Endothelial cell of umbilical vein (primary cell): ENCODE measurements around the gene ABCA6. TPM values are rescaled to one million over a fixed set of nuclear protein-coding genes. Genes with fewer than 3 reads are reported as not detected.

Experiments used
- BruUV-seq: library from RNA; stranded (reverse); fragments of 400-500 nt; replicated peaks from 2 replicates; lab custom pipeline; 2021; lab: Mats Ljungman, UMichigan
- CTCF ChIA-PET: fragments of 300-600, 350-600 bp; sonication (Branson Sonifier 250); formaldehyde crosslinking; loops from one replicate; lab custom pipeline; 2021; ENCODE audit warnings: antibody characterized with exemption, inconsistent platforms; lab: Charles Lee
- POLR2A ChIA-PET: fragments of 300-600, 350-600 bp; sonication (Branson Sonifier 250); formaldehyde crosslinking; loops from one replicate; lab custom pipeline; 2021; ENCODE audit warnings: antibody characterized with exemption, inconsistent platforms; lab: Charles Lee
- DNase-seq: peaks from one replicate; pipeline ENCODE4 v3.0.0-alpha.2; 2011; ENCODE audit warnings: low read depth, low spot score
- FAIRE-seq: peaks from 2 replicates; lab custom pipeline; 2011; peaks lifted over from hg19 to GRCh38; lab: Jason Lieb, UNC
- H2AFZ ChIP-seq: 2 replicates; pipeline ENCODE4 v1.6.0; 2012; ENCODE audit warnings: low read depth, low read length, control low read depth, inconsistent platforms
- H3K27ac ChIP-seq: 2 replicates; pipeline ENCODE4 v1.5.1; 2011; ENCODE audit warnings: low read depth, mild to moderate bottlenecking, control low read depth, low read length, moderate library complexity; ENCODE audit not compliant: insufficient read depth
- H3K27me3 ChIP-seq, 2 experiments: 2 replicates each; pipeline versions ENCODE4 v1.6.0 to v1.6.1; 2011; ENCODE audit warnings: low read length in 2 of 2, mixed read lengths in 1 of 2; ENCODE audit not compliant: control insufficient read depth in 2 of 2, insufficient read depth in 2 of 2
- H3K36me3 ChIP-seq, 2 experiments: 2 replicates in 1 of 2; 3 replicates in 1 of 2; pipeline ENCODE4 v1.5.1; 2011; ENCODE audit warnings: low read length in 2 of 2, mild to moderate bottlenecking in 1 of 2, moderate library complexity in 1 of 2; ENCODE audit not compliant: control insufficient read depth in 2 of 2, insufficient read depth in 2 of 2; ENCODE audit errors: extremely low read depth in 1 of 2
- H3K4me1 ChIP-seq: 3 replicates; pipeline ENCODE4 v1.5.1; 2011; ENCODE audit warnings: mild to moderate bottlenecking, low read length; ENCODE audit not compliant: control insufficient read depth, insufficient read depth; ENCODE audit errors: extremely low read depth
- H3K4me2 ChIP-seq: 2 replicates; pipeline ENCODE4 v1.6.1; 2011; ENCODE audit warnings: low read length, control low read depth, mixed read lengths; ENCODE audit not compliant: insufficient read depth
- H3K4me3 ChIP-seq, 3 experiments: fragments of 200-600 bp in 1 of 3; sonication (generic), shearing (Covaris generic) in 1 of 3; replicated peaks in 1 of 3; 2 replicates each; pipeline ENCODE4 v1.5.1; 2011 to 2016; ENCODE audit warnings: control low read depth in 3 of 3, low read length in 3 of 3, mild to moderate bottlenecking in 2 of 3, inconsistent platforms in 1 of 3, low read depth in 1 of 3, moderate library complexity in 1 of 3; ENCODE audit not compliant: insufficient read depth in 1 of 3
- H3K79me2 ChIP-seq: 2 replicates; pipeline ENCODE4 v1.6.0; 2012; ENCODE audit warnings: low read length, inconsistent platforms; ENCODE audit not compliant: control insufficient read depth, insufficient read depth
- H3K9ac ChIP-seq: replicated peaks from 2 replicates; pipeline ENCODE3; 2011; ENCODE audit warnings: low read length, control low read depth; ENCODE audit not compliant: insufficient read depth; ENCODE audit errors: extremely low read depth
- H3K9me1 ChIP-seq: replicated peaks from 3 replicates; pipeline ENCODE4 v1.6.0; 2011; ENCODE audit warnings: mild to moderate bottlenecking, low read length; ENCODE audit not compliant: control insufficient read depth, insufficient read depth; ENCODE audit errors: extremely low read depth
- H3K9me3 ChIP-seq: replicated peaks from 2 replicates; pipeline ENCODE4 v1.5.1; 2012; ENCODE audit warnings: low read length, inconsistent platforms; ENCODE audit not compliant: control insufficient read depth, insufficient read depth
- H4K20me1 ChIP-seq: replicated peaks from 2 replicates; pipeline ENCODE3; 2011; ENCODE audit warnings: mild to moderate bottlenecking, low read length; ENCODE audit not compliant: control insufficient read depth, insufficient read depth; ENCODE audit errors: extremely low read depth
- EZH2 ChIP-seq: IDR thresholded peaks from 2 replicates; pipeline ENCODE4 v1.6.1; 2012; ENCODE audit warnings: borderline replicate concordance, low read depth, mild to moderate bottlenecking, moderate library complexity, low read length, inconsistent platforms; ENCODE audit not compliant: severe bottlenecking
- FOS ChIP-seq: IDR thresholded peaks from 2 replicates; pipeline ENCODE4 v1.6.1; 2011; ENCODE audit warnings: mild to moderate bottlenecking, low read length, moderate library complexity, borderline replicate concordance; ENCODE audit not compliant: insufficient read depth
- GATA2 ChIP-seq: IDR thresholded peaks from 2 replicates; pipeline ENCODE4 v1.7.0; 2011; ENCODE audit warnings: low read depth, mild to moderate bottlenecking, moderate library complexity, mixed read lengths, low read length; ENCODE audit not compliant: insufficient read length, insufficient read depth
- JUN ChIP-seq: IDR thresholded peaks from 2 replicates; pipeline ENCODE4 v1.6.1; 2011; ENCODE audit warnings: borderline replicate concordance, low read depth; ENCODE audit not compliant: insufficient read length, insufficient read depth
- MYC ChIP-seq: IDR thresholded peaks from one replicate; pipeline ENCODE4 v1.6.1; 2011; ENCODE audit warnings: mild to moderate bottlenecking, low read depth, low read length
- POLR2A ChIP-seq: IDR thresholded peaks from 2 replicates; pipeline ENCODE4 v1.6.1; 2012; ENCODE audit warnings: low read depth, mild to moderate bottlenecking, control low read depth, low read length
- POLR2AphosphoS5 ChIP-seq: IDR thresholded peaks from 2 replicates; pipeline ENCODE4 v1.6.1; 2012; ENCODE audit warnings: low read depth, mild to moderate bottlenecking, control low read depth, low read length, moderate library complexity; ENCODE audit not compliant: insufficient read depth
- dilution Hi-C: fragments of 300-500 bp; cut with MboI; formaldehyde crosslinking; loops from one replicate; pipeline ENCODE4 v1.15.0; 2019; ENCODE audit warnings: low sequenced_read_pairs; ENCODE audit not compliant: extremely low pct_ligation_motif_present
- intact Hi-C: fragments of 100-400 bp; cut with micrococcal nuclease; formaldehyde crosslinking; loops from one replicate; pipeline ENCODE4 v1.10.0; 2022
- polyA plus RNA-seq, 4 experiments: library from polyadenylated mRNA; depleted of rRNA in 3 of 4; stranded (reverse) in 3 of 4; unstranded in 1 of 4; fragments of >200 nt; gene quantifications; 2 replicates each; pipeline versions ENCODE4 v1.2.1 to v1.2.3, GENCODE V29; 2011 to 2012; ENCODE audit warnings: missing spikeins in 1 of 4
- total RNA-seq: library from RNA; stranded (reverse); gene quantifications from 2 replicates; pipeline ENCODE4 v1.2.3, GENCODE V29; 2021
- TF ChIP-seq, protein P1 (sequence below), 2 donors: IDR thresholded peaks; 1 replicate in 1 of 2; 2 replicates in 1 of 2; pipeline ENCODE4 v1.5.1; 2011; ENCODE audit warnings: low read length in 2 of 2, mild to moderate bottlenecking in 2 of 2, moderate library complexity in 2 of 2, control low read depth in 1 of 2, inconsistent platforms in 1 of 2, low read depth in 1 of 2; ENCODE audit not compliant: insufficient read depth in 1 of 2; ENCODE audit errors: extremely low read depth in 1 of 2
- TF ChIP-seq, protein P2 (sequence below): IDR thresholded peaks from 2 replicates; pipeline ENCODE4 v1.6.1; 2011; ENCODE audit not compliant: insufficient read depth, insufficient read length

ABCA6 gene
- total and polyA plus RNA-seq, 2 donors (not counting 3 experiments of a cell fraction or from before 2014, with no cell fraction given): 11.3 to 30.5 TPM

DNA sequence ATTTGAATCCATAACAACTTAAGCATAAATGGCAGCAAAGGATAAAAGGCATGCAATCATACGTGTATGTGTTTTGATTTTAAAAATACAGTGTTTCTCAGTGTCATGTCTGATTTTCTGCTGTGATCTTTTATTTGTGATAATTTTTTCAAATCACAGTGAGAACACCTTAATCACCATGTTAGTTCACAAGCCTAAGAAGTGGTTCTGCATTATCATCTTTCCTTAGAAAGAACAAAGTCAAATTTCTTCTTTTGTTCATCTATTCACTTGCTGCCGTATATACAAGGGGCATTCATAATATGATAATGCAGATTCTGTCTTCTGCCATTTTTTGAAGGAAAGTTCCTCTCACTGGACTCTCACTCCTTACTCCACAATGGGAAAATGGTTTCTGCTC, 47.7 kb downstream of the ABCA6 start:
- FAIRE-seq: no peak
- no peaks in the 10 kb centered on the region for H3K27me3 ChIP-seq
- no peaks in the 10 kb centered on the region for H3K9me1 ChIP-seq
- TF ChIP-seq FOS: no peak
- no peak for TF ChIP-seq POLR2AphosphoS5
- no peak for TF ChIP-seq GATA2
- TF ChIP-seq, protein P1, sequence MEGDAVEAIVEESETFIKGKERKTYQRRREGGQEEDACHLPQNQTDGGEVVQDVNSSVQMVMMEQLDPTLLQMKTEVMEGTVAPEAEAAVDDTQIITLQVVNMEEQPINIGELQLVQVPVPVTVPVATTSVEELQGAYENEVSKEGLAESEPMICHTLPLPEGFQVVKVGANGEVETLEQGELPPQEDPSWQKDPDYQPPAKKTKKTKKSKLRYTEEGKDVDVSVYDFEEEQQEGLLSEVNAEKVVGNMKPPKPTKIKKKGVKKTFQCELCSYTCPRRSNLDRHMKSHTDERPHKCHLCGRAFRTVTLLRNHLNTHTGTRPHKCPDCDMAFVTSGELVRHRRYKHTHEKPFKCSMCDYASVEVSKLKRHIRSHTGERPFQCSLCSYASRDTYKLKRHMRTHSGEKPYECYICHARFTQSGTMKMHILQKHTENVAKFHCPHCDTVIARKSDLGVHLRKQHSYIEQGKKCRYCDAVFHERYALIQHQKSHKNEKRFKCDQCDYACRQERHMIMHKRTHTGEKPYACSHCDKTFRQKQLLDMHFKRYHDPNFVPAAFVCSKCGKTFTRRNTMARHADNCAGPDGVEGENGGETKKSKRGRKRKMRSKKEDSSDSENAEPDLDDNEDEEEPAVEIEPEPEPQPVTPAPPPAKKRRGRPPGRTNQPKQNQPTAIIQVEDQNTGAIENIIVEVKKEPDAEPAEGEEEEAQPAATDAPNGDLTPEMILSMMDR (IDR thresholded peaks at IDR 0.05; ENCODE audit: extremely low read depth in 1 of 2, insufficient read depth in 1 of 2, low read depth in 1 of 2, low read length in 2 of 2): no peak
- TF ChIP-seq POLR2A: no peak
- no peak for TF ChIP-seq JUN
- TF ChIP-seq, protein P2, sequence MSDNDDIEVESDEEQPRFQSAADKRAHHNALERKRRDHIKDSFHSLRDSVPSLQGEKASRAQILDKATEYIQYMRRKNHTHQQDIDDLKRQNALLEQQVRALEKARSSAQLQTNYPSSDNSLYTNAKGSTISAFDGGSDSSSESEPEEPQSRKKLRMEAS: no peak
- TF ChIP-seq EZH2: no peak
- no peak for TF ChIP-seq MYC
- DNase-seq: peak; percentile 26
- no peak overlapping the region for H3K27ac ChIP-seq
- no TSS peak for BruUV-seq
- H3K4me1 ChIP-seq: peaks cover 11% of the 10 kb centered on the region
- H4K20me1 ChIP-seq: no peaks in the 10 kb centered on the region
- H3K36me3 ChIP-seq: peaks cover 0 to 4% of the 10 kb centered on the region in 2 experiments
- H3K9ac ChIP-seq: no peak overlapping the region
- dilution Hi-C loops: no loop called here
- no peaks in the 10 kb centered on the region for H3K79me2 ChIP-seq
- no peak overlapping the region for H3K4me3 ChIP-seq
- CTCF ChIA-PET: interaction anchor here (1.4 kb wide), 1 partner anchor 9 kb away, joined by 4 read pairs; no protein-coding TSS in a partner anchor
- POLR2A ChIA-PET: no interaction called here
- H2AFZ ChIP-seq: peak overlapping the region; percentile 13
- intact Hi-C loops: loop anchor here (1.0 kb wide), 1 partner anchor 47 kb away; no protein-coding TSS in a partner anchor
- H3K9me3 ChIP-seq: no peaks in the 10 kb centered on the region
- H3K4me2 ChIP-seq: no peak overlapping the region
